GM10248 (cell line): ENCODE data around the gene ELP4.

ENCODE experiments used
- CTCF ChIA-PET: fragments of 300-600 bp; sonication (Branson Sonifier 250); formaldehyde crosslinking; extraction: SDS; loops from one replicate; lab custom pipeline; 2021; ENCODE audit warnings: antibody characterized with exemption; lab: Yijun Ruan, JAX
- POLR2A ChIA-PET: fragments of 350-650 bp; sonication (Branson Sonifier 250); formaldehyde crosslinking; extraction: SDS; loops from one replicate; lab custom pipeline; 2020; ENCODE audit warnings: antibody characterized with exemption; lab: Yijun Ruan, JAX
- DNase-seq: peaks from one replicate; pipeline ENCODE4 v3.0.0; 2012; ENCODE audit errors: extremely low spot score
- CTCF ChIP-seq: IDR thresholded peaks from 2 replicates; pipeline ENCODE4 v1.5.1; 2012; ENCODE audit warnings: mild to moderate bottlenecking, low read depth; ENCODE audit errors: extremely low read depth, missing control alignments, control extremely low read depth

ELP4 gene

GRCh38 chr11:31764261-31764660 is 254.7 kb downstream of the ELP4 start:
- ChIA-PET CTCF (interaction anchor here (1.3 to 1.4 kb wide), 2 partner anchors 9 to 189 kb away, joined by 4 read pairs; no protein-coding TSS in a partner anchor), POLR2A (no interaction called here)
- TF ChIP-seq CTCF: no peak
- no peak for DNase-seq

- no peak for DNase-seq
Measured at GRCh38 chr11:31764766-31765165, 255.2 kb downstream of the ELP4 start.

GRCh38 chr11:31767066-31767465 is 257.5 kb downstream of the ELP4 start:
- TF ChIP-seq CTCF: no peak
- POLR2A ChIA-PET: no interaction called here
- no peak for DNase-seq
- CTCF ChIA-PET: interaction anchor here (1.3 kb wide), 1 partner anchor 350 kb away, joined by 3 read pairs; no protein-coding TSS in a partner anchor

More at GRCh38 chr11:31764766-31765165, 255.2 kb downstream of the ELP4 start:
- ChIA-PET CTCF (interaction anchor here (1.3 kb wide), 1 partner anchor 9 kb away, joined by 4 read pairs; no protein-coding TSS in a partner anchor), POLR2A (no interaction called here)
- TF ChIP-seq CTCF: no peak

GRCh38 chr11:31767685-31768084 is 258.1 kb downstream of the ELP4 start:
- no peak for DNase-seq
- ChIA-PET POLR2A (no interaction called here), CTCF (interaction anchor here (1.3 kb wide), 1 partner anchor 351 kb away, joined by 3 read pairs; no protein-coding TSS in a partner anchor)
- TF ChIP-seq CTCF: no peak

GRCh38 chr11:31768749-31769640 is 259.4 kb downstream of the ELP4 start:
- ChIA-PET CTCF (interaction anchor here (0.9 to 1.6 kb wide), 2 partner anchors 8 to 15 kb away, joined by 3 to 4 read pairs; no protein-coding TSS in a partner anchor), POLR2A (no interaction called here)
- no peak for TF ChIP-seq CTCF
- no peak for DNase-seq

- ChIA-PET CTCF (interaction anchor here (0.9 to 1.6 kb wide), 2 partner anchors 9 to 13 kb away, joined by 3 to 4 read pairs; no protein-coding TSS in a partner anchor), POLR2A (no interaction called here)
- DNase-seq: no peak
- TF ChIP-seq CTCF: no peak
Measured at GRCh38 chr11:31770011-31770700, 260.6 kb downstream of the ELP4 start.
